Keratinocyte (primary cell): Measurements from ENCODE around the gene SYT6.
"Not testable (repeated sequence)": the region's sequence is repeated elsewhere in the genome, so short reads cannot be mapped to it uniquely, and the experiment has no call there.

Source experiments
- CTCF ChIP-seq, 3 experiments: IDR thresholded peaks in 1 of 3; conservative IDR thresholded peaks in 1 of 3; optimal IDR thresholded peaks in 1 of 3; 2 replicates in 2 of 3; 3 replicates in 1 of 3; pipeline versions ENCODE3 to v1.5.1; 2011; ENCODE audit warnings: low read length in 3 of 3, mild to moderate bottlenecking in 3 of 3, moderate library complexity in 2 of 3, control low read depth in 1 of 3, inconsistent platforms in 1 of 3; ENCODE audit not compliant: insufficient read depth in 2 of 3; ENCODE audit errors: extremely low read depth in 1 of 3
- EZH2 ChIP-seq: IDR thresholded peaks from one replicate; pipeline ENCODE4 v1.6.1; 2012; ENCODE audit warnings: inconsistent platforms, mild to moderate bottlenecking, low read length, moderate library complexity

GRCh38 chr1:114058236-114058635 is 95.4 kb downstream of the SYT6 start:
- TF ChIP-seq EZH2; CTCF (optimal IDR thresholded peaks at IDR 0.05 in 1 of 3, IDR thresholded peaks at IDR 0.05 in 1 of 3, conservative IDR thresholded peaks at IDR 0.05 in 1 of 3; ENCODE audit: extremely low read depth in 1 of 3, insufficient read depth in 2 of 3, low read length in 3 of 3): not testable (repeated sequence)
